GM12878 (cell line): ENCODE measurements around the gene BEAN1. TPM values are rescaled to one million over a fixed set of nuclear protein-coding genes. Genes with fewer than 3 reads are reported as not detected.

Experiments
- ATAC-seq: fragments of 200-7000 bp; cut with Tn5 transposase; 3 replicates; pipeline ENCODE4 v1.9.1; 2020; ENCODE audit warnings: mild to moderate bottlenecking, moderate library complexity
- BruUV-seq: library from RNA; stranded (reverse); fragments of 400-500 nt; replicated peaks from 2 replicates; lab custom pipeline; 2021; lab: Mats Ljungman, UMichigan
- CTCF ChIA-PET: fragments of 300-600 bp; sonication (Branson Sonifier 250); formaldehyde crosslinking; extraction: SDS; loops from one replicate; lab custom pipeline; 2021; ENCODE audit warnings: inconsistent platforms; lab: Yijun Ruan, JAX
- POLR2A ChIA-PET: fragments of 350-600 bp; formaldehyde crosslinking; extraction: SDS; loops from one replicate; lab custom pipeline; 2021; ENCODE audit warnings: inconsistent platforms; lab: Charles Lee
- RAD21 ChIA-PET: fragments of 300-600 bp; sonication (Branson Sonifier 250); formaldehyde crosslinking; loops from one replicate; lab custom pipeline; 2023; ENCODE audit warnings: antibody characterized with exemption; ENCODE audit not compliant: unreplicated experiment; lab: Charles Lee
- SMC1A ChIA-PET: fragments of 300-600 bp; sonication (Branson Sonifier 250); formaldehyde crosslinking; loops from one replicate; lab custom pipeline; 2023; ENCODE audit not compliant: unreplicated experiment, uncharacterized antibody; lab: Charles Lee
- DNase-seq: peaks from one replicate; pipeline ENCODE4 v3.0.0-alpha.2; 2011; ENCODE audit warnings: low read depth, low spot score
- FAIRE-seq: peaks from 3 replicates; lab custom pipeline; 2011; peaks lifted over from hg19 to GRCh38; lab: Jason Lieb, UNC
- H2AFZ ChIP-seq: 2 replicates; pipeline ENCODE4 v1.6.0; 2011; ENCODE audit warnings: low read depth, low read length, control low read depth; ENCODE audit not compliant: control insufficient read depth
- H3K27ac ChIP-seq: 2 replicates; pipeline ENCODE4 v1.5.1; 2011; ENCODE audit warnings: control low read depth; ENCODE audit not compliant: control insufficient read depth, insufficient read depth
- H3K27me3 ChIP-seq, 2 experiments: replicated peaks in 1 of 2; 2 replicates each; pipeline versions ENCODE4 v1.6.0 to v1.6.1; 2011; ENCODE audit warnings: low read length in 1 of 2; ENCODE audit not compliant: control insufficient read depth in 2 of 2, insufficient read depth in 2 of 2
- H3K36me3 ChIP-seq, 2 experiments: 2 replicates each; pipeline ENCODE4 v1.5.1; 2011; ENCODE audit warnings: low read length in 1 of 2; ENCODE audit not compliant: control insufficient read depth in 2 of 2, insufficient read depth in 2 of 2
- H3K4me1 ChIP-seq: 2 replicates; pipeline ENCODE4 v1.6.1; 2011; ENCODE audit warnings: mild to moderate bottlenecking, low read length, moderate library complexity, mixed read lengths; ENCODE audit not compliant: control insufficient read depth, insufficient read depth
- H3K4me2 ChIP-seq: 2 replicates; pipeline ENCODE4 v1.6.0; 2011; ENCODE audit warnings: control low read depth; ENCODE audit not compliant: control insufficient read depth, insufficient read depth
- H3K4me3 ChIP-seq: fragments of 200-600 bp; sonication (generic); 2 replicates; pipeline ENCODE4 v1.5.1; 2016
- H3K79me2 ChIP-seq: 2 replicates; pipeline ENCODE4 v1.6.0; 2011; ENCODE audit warnings: low read length; ENCODE audit not compliant: control insufficient read depth, insufficient read depth
- H3K9ac ChIP-seq: 2 replicates; pipeline ENCODE4 v1.8.0; 2011; ENCODE audit warnings: low read length, control low read depth, mixed read lengths; ENCODE audit not compliant: control insufficient read depth, insufficient read depth
- H3K9me3 ChIP-seq: replicated peaks from 3 replicates; pipeline ENCODE4 v1.5.1; 2011; ENCODE audit warnings: mild to moderate bottlenecking, low read length; ENCODE audit not compliant: control insufficient read depth, insufficient read depth
- H4K20me1 ChIP-seq: 2 replicates; pipeline ENCODE4 v1.6.0; 2011; ENCODE audit not compliant: control insufficient read depth, insufficient read depth
- KAT2A ChIP-seq: conservative IDR thresholded peaks from 2 replicates; pipeline ENCODE4 v1.6.1; 2011; ENCODE audit warnings: low read depth, low read length; ENCODE audit not compliant: control insufficient read depth
- WRNIP1 ChIP-seq: IDR thresholded peaks from 2 replicates; pipeline ENCODE4 v1.6.1; 2011; ENCODE audit warnings: low read depth, low read length, improper control_type of control experiment, borderline replicate concordance
- WGBS: methylation state at CpG from one replicate; pipeline ENCODE4 v1.1.6; 2016; ENCODE audit warnings: low lambda C conversion rate; ENCODE audit not compliant: insufficient replicate concordance, insufficient coverage; ENCODE audit errors: missing lambda C conversion rate; 5-methylcytosine and 5-hydroxymethylcytosine counted together
- in situ Hi-C: fragments of 300-500 bp; cut with MboI; formaldehyde crosslinking; loops from 9 replicates; pipeline ENCODE4 v1.14.3; 2018; ENCODE audit warnings: mixed read lengths
- intact Hi-C: fragments of 100-400 bp; cut with micrococcal nuclease; formaldehyde crosslinking; loops from one replicate; pipeline ENCODE4 v1.14.2; 2022; ENCODE audit not compliant: unreplicated experiment
- polyA plus RNA-seq, 11 experiments: library from polyadenylated mRNA; depleted of rRNA in 4 of 11; unstranded in 6 of 11; stranded (reverse) in 5 of 11; fragments of >200 nt; fragmentation: Nextera tagmentation in 4 of 11; fragmentation: Illumina TruSeq in 1 of 11; extraction: Ambion mirVana in 4 of 11; extraction: Trizol in 1 of 11; gene quantifications; 1 replicate in 1 of 11; 2 replicates in 10 of 11; pipeline versions ENCODE4 v1.2.1 to v1.2.3, GENCODE V29; 2011 to 2016; ENCODE audit warnings: inconsistent platforms in 2 of 11, missing spikeins in 2 of 11, low read depth in 1 of 11
- total RNA-seq, 4 experiments: library from RNA; depleted of rRNA in 3 of 4; stranded (reverse); fragments of >200 nt in 3 of 4; fragmentation: Illumina TruSeq in 1 of 4; extraction: Trizol in 1 of 4; gene quantifications; 2 replicates each; pipeline versions ENCODE4 v1.2.1 to v1.2.3, GENCODE V29; 2013 to 2021
- TF ChIP-seq, protein P1 (sequence below): fragments of 450-650 bp; conservative IDR thresholded peaks from 2 replicates; pipeline ENCODE4 v1.6.1; 2017; ENCODE audit warnings: mild to moderate bottlenecking, moderate library complexity
- TF ChIP-seq, protein P2 (sequence below): fragments of 450-650 bp; IDR thresholded peaks from 2 replicates; pipeline ENCODE4 v1.6.1; 2017; ENCODE audit warnings: mild to moderate bottlenecking, low read depth, inconsistent platforms; ENCODE audit not compliant: poor library complexity, severe bottlenecking
- TF ChIP-seq, protein P3 (sequence below): IDR thresholded peaks from 2 replicates; pipeline ENCODE4 v1.6.1; 2011; ENCODE audit warnings: mild to moderate bottlenecking, low read depth, low read length, moderate library complexity; ENCODE audit not compliant: insufficient replicate concordance
- TF ChIP-seq, protein P4 (sequence below): fragments of 150-350 bp; IDR thresholded peaks from 2 replicates; pipeline ENCODE4 v1.6.1; 2014; ENCODE audit warnings: mild to moderate bottlenecking, low read depth, low read length
- TF ChIP-seq, protein P5 (sequence below): fragments of 450-650 bp; IDR thresholded peaks from 2 replicates; pipeline ENCODE4 v1.6.1; 2016; ENCODE audit warnings: mild to moderate bottlenecking, moderate library complexity, borderline replicate concordance

The BEAN1 gene
- total and polyA plus RNA-seq, 10 of the 15 experiments (the other 5 are each of a cell fraction or from before 2014, with no cell fraction given), result not detected

DNA sequence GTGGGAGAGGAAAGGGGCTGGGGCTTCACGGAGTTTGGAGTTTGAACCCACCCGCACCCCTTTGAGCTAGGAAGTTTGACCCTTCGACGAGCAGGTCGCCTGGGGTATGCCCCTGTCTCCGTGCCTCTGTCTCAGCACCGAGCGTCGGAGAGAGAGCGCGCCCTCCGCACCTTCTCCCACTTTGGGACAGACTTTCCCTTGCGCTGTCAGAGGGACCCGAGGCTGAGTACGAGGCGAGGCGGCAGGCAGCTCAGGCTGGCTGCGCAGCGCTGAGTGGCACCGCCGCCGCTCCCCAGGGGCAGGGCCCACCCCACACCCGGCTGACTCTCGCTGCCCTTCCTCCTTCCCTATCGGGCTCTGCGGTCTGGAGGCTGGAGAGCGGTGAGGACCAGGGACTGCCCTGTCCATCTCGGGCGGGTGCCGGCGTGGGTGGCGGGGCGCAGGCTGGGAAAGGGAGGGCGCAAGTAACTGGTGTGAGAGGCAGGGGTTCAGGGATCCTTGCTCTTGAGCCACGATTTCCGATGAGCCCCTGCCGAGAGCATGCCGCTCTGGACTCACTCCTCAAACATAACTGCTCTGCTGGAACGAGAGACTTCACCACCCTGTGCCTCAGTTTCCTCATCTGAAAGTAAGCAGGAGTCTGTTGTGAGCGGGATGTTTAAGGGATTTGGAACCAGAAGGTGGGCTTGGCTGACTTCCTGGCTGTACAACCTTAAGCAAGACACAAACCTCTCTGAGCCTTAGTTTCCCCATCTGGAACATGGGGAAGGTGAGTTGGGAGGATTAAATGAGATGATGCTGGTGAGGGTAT lies 981 bp downstream of the BEAN1 start (continued):
- no peak for TF ChIP-seq KAT2A
- TF ChIP-seq, all 136 proteins: peak for 0

DNA sequence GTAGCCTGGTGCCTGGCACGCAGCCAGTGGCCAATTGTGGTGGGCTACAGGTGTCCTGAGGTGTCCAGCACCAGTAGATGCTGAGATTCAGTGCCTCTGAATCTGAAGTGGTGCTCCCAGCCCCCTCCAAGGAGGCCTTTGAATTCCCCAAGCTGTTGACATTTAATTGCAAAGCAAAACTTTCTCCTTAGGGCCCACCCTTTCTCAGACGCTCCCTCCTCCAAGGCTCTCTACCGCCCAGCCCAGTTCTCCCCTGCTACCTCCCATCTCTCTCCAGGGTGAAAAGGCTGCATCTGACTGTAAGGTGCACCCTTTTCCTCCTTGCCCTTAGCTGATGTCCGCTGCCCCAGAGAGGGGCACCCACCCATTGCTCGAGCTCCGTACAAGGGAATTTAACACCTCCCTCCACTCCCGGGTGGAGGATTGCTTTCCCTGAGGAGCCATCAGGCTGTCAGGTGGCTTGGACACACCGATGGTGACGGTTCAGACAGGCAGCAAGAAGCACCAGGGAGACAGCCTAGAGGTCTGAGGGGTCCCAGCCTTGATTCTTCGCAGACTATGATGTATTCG lies 1.7 kb downstream of the BEAN1 start:
- Histone ChIP-seq H3K9me3 (no peaks in the 10 kb centered on the region), H2AFZ (no peak overlapping the region), H3K79me2 (no peaks in the 10 kb centered on the region), H3K9ac (no peak overlapping the region), H3K27me3 (peaks cover 26 to 38% of the 10 kb centered on the region in 2 experiments), H3K4me3 (no peak overlapping the region), H3K36me3 (no peaks in the 10 kb centered on the region), H4K20me1 (no peaks in the 10 kb centered on the region), H3K4me1 (no peaks in the 10 kb centered on the region), H3K27ac (no peak overlapping the region), H3K4me2 (no peak overlapping the region)
- intact Hi-C loops, result no loop called here
- ATAC-seq, result no peak
- 33% methylated on average over 11 of the region's 11 CpGs for WGBS
- DNase-seq, result no peak
- SMC1A ChIA-PET, result no interaction called here
- in situ Hi-C loops, result no loop called here
- no peak for FAIRE-seq
- RAD21 ChIA-PET, result no interaction called here
- CTCF ChIA-PET, result interaction anchor here (0.7 kb wide), 1 partner anchor 16 kb away, joined by 3 read pairs; no protein-coding TSS in a partner anchor
- POLR2A ChIA-PET, result no interaction called here
- BruUV-seq, result no TSS peak
- TF ChIP-seq, protein P1, sequence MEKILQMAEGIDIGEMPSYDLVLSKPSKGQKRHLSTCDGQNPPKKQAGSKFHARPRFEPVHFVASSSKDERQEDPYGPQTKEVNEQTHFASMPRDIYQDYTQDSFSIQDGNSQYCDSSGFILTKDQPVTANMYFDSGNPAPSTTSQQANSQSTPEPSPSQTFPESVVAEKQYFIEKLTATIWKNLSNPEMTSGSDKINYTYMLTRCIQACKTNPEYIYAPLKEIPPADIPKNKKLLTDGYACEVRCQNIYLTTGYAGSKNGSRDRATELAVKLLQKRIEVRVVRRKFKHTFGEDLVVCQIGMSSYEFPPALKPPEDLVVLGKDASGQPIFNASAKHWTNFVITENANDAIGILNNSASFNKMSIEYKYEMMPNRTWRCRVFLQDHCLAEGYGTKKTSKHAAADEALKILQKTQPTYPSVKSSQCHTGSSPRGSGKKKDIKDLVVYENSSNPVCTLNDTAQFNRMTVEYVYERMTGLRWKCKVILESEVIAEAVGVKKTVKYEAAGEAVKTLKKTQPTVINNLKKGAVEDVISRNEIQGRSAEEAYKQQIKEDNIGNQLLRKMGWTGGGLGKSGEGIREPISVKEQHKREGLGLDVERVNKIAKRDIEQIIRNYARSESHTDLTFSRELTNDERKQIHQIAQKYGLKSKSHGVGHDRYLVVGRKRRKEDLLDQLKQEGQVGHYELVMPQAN, result no peak
- TF ChIP-seq, protein P2, sequence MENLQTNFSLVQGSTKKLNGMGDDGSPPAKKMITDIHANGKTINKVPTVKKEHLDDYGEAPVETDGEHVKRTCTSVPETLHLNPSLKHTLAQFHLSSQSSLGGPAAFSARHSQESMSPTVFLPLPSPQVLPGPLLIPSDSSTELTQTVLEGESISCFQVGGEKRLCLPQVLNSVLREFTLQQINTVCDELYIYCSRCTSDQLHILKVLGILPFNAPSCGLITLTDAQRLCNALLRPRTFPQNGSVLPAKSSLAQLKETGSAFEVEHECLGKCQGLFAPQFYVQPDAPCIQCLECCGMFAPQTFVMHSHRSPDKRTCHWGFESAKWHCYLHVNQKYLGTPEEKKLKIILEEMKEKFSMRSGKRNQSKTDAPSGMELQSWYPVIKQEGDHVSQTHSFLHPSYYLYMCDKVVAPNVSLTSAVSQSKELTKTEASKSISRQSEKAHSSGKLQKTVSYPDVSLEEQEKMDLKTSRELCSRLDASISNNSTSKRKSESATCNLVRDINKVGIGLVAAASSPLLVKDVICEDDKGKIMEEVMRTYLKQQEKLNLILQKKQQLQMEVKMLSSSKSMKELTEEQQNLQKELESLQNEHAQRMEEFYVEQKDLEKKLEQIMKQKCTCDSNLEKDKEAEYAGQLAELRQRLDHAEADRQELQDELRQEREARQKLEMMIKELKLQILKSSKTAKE, result no peak
- no peak for TF ChIP-seq WRNIP1
- TF ChIP-seq, protein P3, sequence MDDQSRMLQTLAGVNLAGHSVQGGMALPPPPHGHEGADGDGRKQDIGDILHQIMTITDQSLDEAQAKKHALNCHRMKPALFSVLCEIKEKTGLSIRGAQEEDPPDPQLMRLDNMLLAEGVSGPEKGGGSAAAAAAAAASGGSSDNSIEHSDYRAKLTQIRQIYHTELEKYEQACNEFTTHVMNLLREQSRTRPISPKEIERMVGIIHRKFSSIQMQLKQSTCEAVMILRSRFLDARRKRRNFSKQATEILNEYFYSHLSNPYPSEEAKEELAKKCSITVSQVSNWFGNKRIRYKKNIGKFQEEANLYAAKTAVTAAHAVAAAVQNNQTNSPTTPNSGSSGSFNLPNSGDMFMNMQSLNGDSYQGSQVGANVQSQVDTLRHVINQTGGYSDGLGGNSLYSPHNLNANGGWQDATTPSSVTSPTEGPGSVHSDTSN, result no peak
- TF ChIP-seq, protein P4, sequence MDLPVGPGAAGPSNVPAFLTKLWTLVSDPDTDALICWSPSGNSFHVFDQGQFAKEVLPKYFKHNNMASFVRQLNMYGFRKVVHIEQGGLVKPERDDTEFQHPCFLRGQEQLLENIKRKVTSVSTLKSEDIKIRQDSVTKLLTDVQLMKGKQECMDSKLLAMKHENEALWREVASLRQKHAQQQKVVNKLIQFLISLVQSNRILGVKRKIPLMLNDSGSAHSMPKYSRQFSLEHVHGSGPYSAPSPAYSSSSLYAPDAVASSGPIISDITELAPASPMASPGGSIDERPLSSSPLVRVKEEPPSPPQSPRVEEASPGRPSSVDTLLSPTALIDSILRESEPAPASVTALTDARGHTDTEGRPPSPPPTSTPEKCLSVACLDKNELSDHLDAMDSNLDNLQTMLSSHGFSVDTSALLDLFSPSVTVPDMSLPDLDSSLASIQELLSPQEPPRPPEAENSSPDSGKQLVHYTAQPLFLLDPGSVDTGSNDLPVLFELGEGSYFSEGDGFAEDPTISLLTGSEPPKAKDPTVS, result no peak
- TF ChIP-seq, protein P5, sequence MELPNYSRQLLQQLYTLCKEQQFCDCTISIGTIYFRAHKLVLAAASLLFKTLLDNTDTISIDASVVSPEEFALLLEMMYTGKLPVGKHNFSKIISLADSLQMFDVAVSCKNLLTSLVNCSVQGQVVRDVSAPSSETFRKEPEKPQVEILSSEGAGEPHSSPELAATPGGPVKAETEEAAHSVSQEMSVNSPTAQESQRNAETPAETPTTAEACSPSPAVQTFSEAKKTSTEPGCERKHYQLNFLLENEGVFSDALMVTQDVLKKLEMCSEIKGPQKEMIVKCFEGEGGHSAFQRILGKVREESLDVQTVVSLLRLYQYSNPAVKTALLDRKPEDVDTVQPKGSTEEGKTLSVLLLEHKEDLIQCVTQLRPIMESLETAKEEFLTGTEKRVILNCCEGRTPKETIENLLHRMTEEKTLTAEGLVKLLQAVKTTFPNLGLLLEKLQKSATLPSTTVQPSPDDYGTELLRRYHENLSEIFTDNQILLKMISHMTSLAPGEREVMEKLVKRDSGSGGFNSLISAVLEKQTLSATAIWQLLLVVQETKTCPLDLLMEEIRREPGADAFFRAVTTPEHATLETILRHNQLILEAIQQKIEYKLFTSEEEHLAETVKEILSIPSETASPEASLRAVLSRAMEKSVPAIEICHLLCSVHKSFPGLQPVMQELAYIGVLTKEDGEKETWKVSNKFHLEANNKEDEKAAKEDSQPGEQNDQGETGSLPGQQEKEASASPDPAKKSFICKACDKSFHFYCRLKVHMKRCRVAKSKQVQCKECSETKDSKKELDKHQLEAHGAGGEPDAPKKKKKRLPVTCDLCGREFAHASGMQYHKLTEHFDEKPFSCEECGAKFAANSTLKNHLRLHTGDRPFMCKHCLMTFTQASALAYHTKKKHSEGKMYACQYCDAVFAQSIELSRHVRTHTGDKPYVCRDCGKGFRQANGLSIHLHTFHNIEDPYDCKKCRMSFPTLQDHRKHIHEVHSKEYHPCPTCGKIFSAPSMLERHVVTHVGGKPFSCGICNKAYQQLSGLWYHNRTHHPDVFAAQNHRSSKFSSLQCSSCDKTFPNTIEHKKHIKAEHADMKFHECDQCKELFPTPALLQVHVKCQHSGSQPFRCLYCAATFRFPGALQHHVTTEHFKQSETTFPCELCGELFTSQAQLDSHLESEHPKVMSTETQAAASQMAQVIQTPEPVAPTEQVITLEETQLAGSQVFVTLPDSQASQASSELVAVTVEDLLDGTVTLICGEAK, result no peak
